Esophagus muscularis mucosa (tissue), 4 donors: ENCODE results near the gene SOX11. TPM values are rescaled to one million over a fixed set of nuclear protein-coding genes. Genes with fewer than 3 reads are reported as not detected.
A peak's percentile ranks its signal among the peaks of the same experiment; 100 is the strongest.

ENCODE experiments used
- DNase-seq: peaks from one replicate; pipeline ENCODE4 v3.0.0-alpha.2; 2017; ENCODE audit errors: extremely low spot score
- H3K27ac ChIP-seq, 4 donors: fragments of 200-600 bp; sonication (generic); replicated peaks in 1 of 4; 1 replicate in 3 of 4; 2 replicates in 1 of 4; pipeline ENCODE4 v1.5.1; 2016 to 2019; ENCODE audit warnings: mild to moderate bottlenecking in 1 of 4
- H3K27me3 ChIP-seq, 4 donors: fragments of 200-600 bp; sonication (generic); one replicate each; pipeline versions ENCODE4 v1.5.1 to v1.6.0; 2016 to 2019
- H3K36me3 ChIP-seq, 4 donors: fragments of 200-600 bp; sonication (generic); one replicate each; pipeline ENCODE4 v1.5.1; 2016 to 2019
- H3K4me1 ChIP-seq, 4 donors: fragments of 200-600 bp; sonication (generic); one replicate each; pipeline ENCODE4 v1.5.1; 2016 to 2019
- H3K4me3 ChIP-seq, 4 donors: fragments of 200-600 bp; sonication (generic); 1 replicate in 2 of 4; 2 replicates in 2 of 4; pipeline ENCODE4 v1.5.1; 2016 to 2019; ENCODE audit warnings: mild to moderate bottlenecking in 4 of 4, moderate library complexity in 1 of 4
- H3K9me3 ChIP-seq, 4 donors: fragments of 200-600 bp; sonication (generic); 1 replicate in 3 of 4; 2 replicates in 1 of 4; pipeline ENCODE4 v1.5.1; 2016 to 2019
- EP300 ChIP-seq: sonication (generic); formaldehyde crosslinking; IDR thresholded peaks from one replicate; pipeline ENCODE4 v1.6.1; 2017; ENCODE audit warnings: antibody characterized with exemption
- POLR2A ChIP-seq: fragments of 450-650 bp; IDR thresholded peaks from one replicate; pipeline ENCODE4 v1.6.1; 2017; ENCODE audit warnings: antibody characterized with exemption, moderate library complexity, mild to moderate bottlenecking, low read depth
- POLR2AphosphoS5 ChIP-seq, 2 donors: sonication (generic); formaldehyde crosslinking; IDR thresholded peaks; one replicate each; pipeline ENCODE4 v1.6.1; 2017; ENCODE audit warnings: antibody characterized with exemption in 2 of 2
- WGBS: methylation state at CpG from one replicate; pipeline ENCODE4 v1.1.5; 2018; 5-methylcytosine and 5-hydroxymethylcytosine counted together
- intact Hi-C: fragments of 100-400 bp; cut with DNase I; formaldehyde crosslinking; loops from one replicate; pipeline ENCODE4 v1.15.1; 2023
- total RNA-seq, 4 donors: library from RNA; depleted of rRNA; stranded (reverse); fragments of >200 nt; gene quantifications; one replicate each; pipeline versions ENCODE4 v1.1.0 to v1.2.1, GENCODE V29; 2016
- TF ChIP-seq, protein P1 (sequence below), 3 experiments: fragments of 200-600 bp in 2 of 3; fragments of 450-650 bp in 1 of 3; sonication (generic) in 2 of 3; IDR thresholded peaks; one replicate each; pipeline ENCODE4 v1.5.1; 2017 to 2019; ENCODE audit warnings: antibody characterized with exemption in 3 of 3, mild to moderate bottlenecking in 2 of 3, moderate library complexity in 1 of 3

SOX11 gene
- total RNA-seq, 4 donors from 2014 or later, result 0.29 to 0.97 (median 0.46) TPM

DNA sequence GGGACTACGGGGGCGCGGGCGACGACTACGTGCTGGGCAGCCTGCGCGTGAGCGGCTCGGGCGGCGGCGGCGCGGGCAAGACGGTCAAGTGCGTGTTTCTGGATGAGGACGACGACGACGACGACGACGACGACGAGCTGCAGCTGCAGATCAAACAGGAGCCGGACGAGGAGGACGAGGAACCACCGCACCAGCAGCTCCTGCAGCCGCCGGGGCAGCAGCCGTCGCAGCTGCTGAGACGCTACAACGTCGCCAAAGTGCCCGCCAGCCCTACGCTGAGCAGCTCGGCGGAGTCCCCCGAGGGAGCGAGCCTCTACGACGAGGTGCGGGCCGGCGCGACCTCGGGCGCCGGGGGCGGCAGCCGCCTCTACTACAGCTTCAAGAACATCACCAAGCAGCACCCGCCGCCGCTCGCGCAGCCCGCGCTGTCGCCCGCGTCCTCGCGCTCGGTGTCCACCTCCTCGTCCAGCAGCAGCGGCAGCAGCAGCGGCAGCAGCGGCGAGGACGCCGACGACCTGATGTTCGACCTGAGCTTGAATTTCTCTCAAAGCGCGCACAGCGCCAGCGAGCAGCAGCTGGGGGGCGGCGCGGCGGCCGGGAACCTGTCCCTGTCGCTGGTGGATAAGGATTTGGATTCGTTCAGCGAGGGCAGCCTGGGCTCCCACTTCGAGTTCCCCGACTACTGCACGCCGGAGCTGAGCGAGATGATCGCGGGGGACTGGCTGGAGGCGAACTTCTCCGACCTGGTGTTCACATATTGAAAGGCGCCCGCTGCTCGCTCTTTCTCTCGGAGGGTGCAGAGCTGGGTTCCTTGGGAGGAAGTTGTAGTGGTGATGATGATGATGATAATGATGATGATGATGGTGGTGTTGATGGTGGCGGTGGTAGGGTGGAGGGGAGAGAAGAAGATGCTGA, 1.4 kb downstream of the SOX11 start:
- H3K4me3 ChIP-seq, result peak overlapping the region; percentile 43 to 53 (median 44)
- peaks cover 34 to 59% (median 56%) of the 10 kb centered on the region in 4 donors for H3K4me1 ChIP-seq
- H3K9me3 ChIP-seq, result no peaks in the 10 kb centered on the region
- TF ChIP-seq, protein P1, sequence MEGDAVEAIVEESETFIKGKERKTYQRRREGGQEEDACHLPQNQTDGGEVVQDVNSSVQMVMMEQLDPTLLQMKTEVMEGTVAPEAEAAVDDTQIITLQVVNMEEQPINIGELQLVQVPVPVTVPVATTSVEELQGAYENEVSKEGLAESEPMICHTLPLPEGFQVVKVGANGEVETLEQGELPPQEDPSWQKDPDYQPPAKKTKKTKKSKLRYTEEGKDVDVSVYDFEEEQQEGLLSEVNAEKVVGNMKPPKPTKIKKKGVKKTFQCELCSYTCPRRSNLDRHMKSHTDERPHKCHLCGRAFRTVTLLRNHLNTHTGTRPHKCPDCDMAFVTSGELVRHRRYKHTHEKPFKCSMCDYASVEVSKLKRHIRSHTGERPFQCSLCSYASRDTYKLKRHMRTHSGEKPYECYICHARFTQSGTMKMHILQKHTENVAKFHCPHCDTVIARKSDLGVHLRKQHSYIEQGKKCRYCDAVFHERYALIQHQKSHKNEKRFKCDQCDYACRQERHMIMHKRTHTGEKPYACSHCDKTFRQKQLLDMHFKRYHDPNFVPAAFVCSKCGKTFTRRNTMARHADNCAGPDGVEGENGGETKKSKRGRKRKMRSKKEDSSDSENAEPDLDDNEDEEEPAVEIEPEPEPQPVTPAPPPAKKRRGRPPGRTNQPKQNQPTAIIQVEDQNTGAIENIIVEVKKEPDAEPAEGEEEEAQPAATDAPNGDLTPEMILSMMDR (IDR thresholded peaks at IDR 0.05), result no peak
- TF ChIP-seq EP300 (no peak), POLR2AphosphoS5 (IDR thresholded peaks at IDR 0.05) (no peak), POLR2A (no peak)
- H3K27me3 ChIP-seq, result peaks cover 0 to 96% (median 57%) of the 10 kb centered on the region in 4 donors
- WGBS, result 4% methylated on average over 11 of the region's 102 CpGs
- H3K27ac ChIP-seq, result no peak overlapping the region
- DNase-seq, result peak; percentile 42
- intact Hi-C loops, result no loop called here
- H3K36me3 ChIP-seq, result no peaks in the 10 kb centered on the region

DNA sequence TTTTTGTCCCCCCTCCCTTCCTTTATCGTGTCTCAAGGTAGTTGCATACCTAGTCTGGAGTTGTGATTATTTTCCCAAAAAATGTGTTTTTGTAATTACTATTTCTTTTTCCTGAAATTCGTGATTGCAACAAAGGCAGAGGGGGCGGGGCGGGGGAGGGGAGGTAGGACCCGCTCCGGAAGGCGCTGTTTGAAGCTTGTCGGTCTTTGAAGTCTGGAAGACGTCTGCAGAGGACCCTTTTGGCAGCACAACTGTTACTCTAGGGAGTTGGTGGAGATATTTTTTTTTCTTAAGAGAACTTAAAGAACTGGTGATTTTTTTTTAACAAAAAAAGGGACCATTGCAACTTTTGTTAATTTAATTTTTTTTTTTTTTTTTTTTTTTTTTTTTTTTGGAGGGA, 2.1 kb downstream of the SOX11 start:
- peak overlapping the region in 1 of 4 donors; percentile 43 for H3K4me3 ChIP-seq
- DNase-seq, result peak; percentile 4
- intact Hi-C loops, result no loop called here
- H3K9me3 ChIP-seq, result no peaks in the 10 kb centered on the region
- no peak overlapping the region for H3K27ac ChIP-seq
- H3K36me3 ChIP-seq, result no peaks in the 10 kb centered on the region
- H3K27me3 ChIP-seq, result peaks cover 0 to 98% (median 59%) of the 10 kb centered on the region in 4 donors
- 7% methylated on average over 9 of the region's 9 CpGs for WGBS
- H3K4me1 ChIP-seq, result peaks cover 34 to 59% (median 56%) of the 10 kb centered on the region in 4 donors
- TF ChIP-seq, protein P1 (IDR thresholded peaks at IDR 0.05), result no peak
- TF ChIP-seq POLR2AphosphoS5 (IDR thresholded peaks at IDR 0.05) (no peak), POLR2A (no peak), EP300 (no peak)

DNA sequence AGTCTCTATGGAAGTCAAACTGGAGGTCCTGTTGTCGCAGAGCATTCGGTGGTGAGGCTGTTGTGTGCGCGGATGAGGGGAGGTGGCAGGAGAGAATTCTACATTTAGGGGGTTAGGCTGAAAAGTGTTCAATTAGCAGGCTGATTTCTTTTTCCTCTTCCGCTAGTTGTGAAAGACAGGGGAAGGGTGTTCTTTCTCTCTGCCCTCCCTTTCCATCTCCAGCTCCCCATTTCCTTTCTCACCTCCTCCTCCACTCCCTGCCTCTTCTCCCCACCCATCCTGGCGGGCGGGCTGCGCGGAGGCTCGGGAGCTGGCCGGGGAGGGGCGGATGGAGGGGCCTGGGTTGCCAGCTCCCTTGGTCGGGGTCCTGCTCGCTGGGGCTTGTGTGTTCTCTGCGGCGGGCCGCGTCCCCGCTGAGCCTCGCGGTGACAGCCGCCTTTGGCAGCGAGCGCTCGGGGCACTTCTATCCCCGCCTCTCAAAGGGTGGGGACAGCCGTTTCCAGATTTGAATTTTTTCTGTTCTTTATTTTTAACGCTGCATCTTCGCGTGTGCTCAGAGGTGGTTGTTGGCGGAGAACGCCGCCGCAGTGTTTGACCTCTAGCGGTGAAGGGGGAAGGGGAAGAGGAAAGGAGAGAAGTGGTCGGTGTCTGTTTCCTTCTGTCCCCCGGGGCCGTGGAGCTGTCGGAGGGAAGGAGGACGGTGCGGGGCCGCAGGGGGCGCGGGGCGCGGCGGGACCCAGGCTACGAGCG, 3.6 kb downstream of the SOX11 start:
- Histone ChIP-seq H3K27ac (peak overlapping the region; percentile 44 to 54 (median 53)), H3K4me3 (peak overlapping the region; percentile 50 to 52 (median 52)), H3K4me1 (peaks cover 33 to 58% (median 54%) of the 10 kb centered on the region in 4 donors), H3K36me3 (no peaks in the 10 kb centered on the region), H3K27me3 (peaks cover 0 to 100% (median 55%) of the 10 kb centered on the region in 4 donors), H3K9me3 (no peaks in the 10 kb centered on the region)
- 6% methylated on average over 46 of the region's 49 CpGs for WGBS
- TF ChIP-seq POLR2A, result no peak
- TF ChIP-seq POLR2AphosphoS5 (IDR thresholded peaks at IDR 0.05), result no peak
- no peak for TF ChIP-seq EP300
- TF ChIP-seq, protein P1 (IDR thresholded peaks at IDR 0.05), result no peak
- intact Hi-C loops, result no loop called here
- peak; percentile 62 for DNase-seq

DNA sequence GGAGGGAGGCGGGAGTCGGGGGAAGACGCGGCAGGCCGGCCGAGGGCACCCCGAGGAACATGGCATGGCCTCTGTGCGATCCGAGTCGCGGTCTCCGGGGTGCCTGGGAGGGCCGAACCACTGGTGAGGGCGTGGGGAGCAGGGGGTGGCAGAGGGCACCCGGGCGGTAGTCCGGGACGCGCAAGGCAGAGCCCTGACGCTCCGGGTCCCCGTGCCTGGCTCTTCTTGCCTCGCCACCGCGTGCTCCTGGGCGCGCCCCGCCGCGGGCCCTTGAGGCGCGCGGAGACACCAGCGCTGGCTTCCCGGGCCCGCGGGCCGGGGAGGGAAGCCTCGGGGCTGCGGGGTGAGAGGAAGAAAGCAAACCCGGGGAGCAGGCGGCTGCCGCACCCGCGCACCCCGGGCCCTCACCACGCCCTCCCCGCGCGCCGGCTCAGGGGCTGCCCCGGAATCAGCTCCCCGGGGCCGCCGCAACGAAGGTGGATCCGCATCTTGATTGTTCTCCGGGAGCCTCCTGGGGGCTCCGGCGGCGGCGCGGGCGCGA, 4.3 kb downstream of the SOX11 start:
- TF ChIP-seq POLR2AphosphoS5 (IDR thresholded peaks at IDR 0.05) (no peak), EP300 (no peak), POLR2A (no peak)
- TF ChIP-seq, protein P1 (IDR thresholded peaks at IDR 0.05), result no peak
- intact Hi-C loops, result no loop called here
- H3K27me3 ChIP-seq, result peaks cover 0 to 100% (median 49%) of the 10 kb centered on the region in 4 donors
- H3K4me1 ChIP-seq, result peaks cover 29 to 51% (median 48%) of the 10 kb centered on the region in 4 donors
- peak; percentile 39 for DNase-seq
- WGBS, result 0% methylated on average over 17 of the region's 65 CpGs
- H3K36me3 ChIP-seq, result no peaks in the 10 kb centered on the region
- peak overlapping the region; percentile 44 to 54 (median 53) for H3K27ac ChIP-seq
- no peaks in the 10 kb centered on the region for H3K9me3 ChIP-seq
- H3K4me3 ChIP-seq, result peak overlapping the region; percentile 50 to 52 (median 52)
